Activated T-helper 9 cell treated with anti-CD3 and anti-CD28 coated beads, Interleukin-2, amount 50 U/mL, for 16 hours (primary cell): ENCODE measurements around the gene PITX3.

Experiments
- DNase-seq: peaks from one replicate; pipeline ENCODE4 v3.0.0-alpha.2; 2020; ENCODE audit warnings: low read depth

Gene PITX3

GRCh38 chr10:102241444-102242117, at the start of gene PITX3:
Gene PITX3 (minus strand): TSS chr10:102241512. CDS start chr10:102232080, 9,432 bp downstream.
- DNase-seq: peak; percentile 85

- DNase-seq: no peak
These were observed 48.5 kb upstream of the PITX3 start for GRCh38 chr10:102289840-102290239.

- DNase-seq: no peak
These were observed 48.0 kb upstream of the PITX3 start for GRCh38 chr10:102289356-102289755.

- DNase-seq: no peak
These were observed 46.7 kb upstream of the PITX3 start for GRCh38 chr10:102287991-102288390.

- no peak for DNase-seq
These were observed 46.2 kb upstream of the PITX3 start for GRCh38 chr10:102287538-102287937.

- no peak for DNase-seq
These were observed 44.9 kb upstream of the PITX3 start for GRCh38 chr10:102286216-102286615.

- DNase-seq: no peak
These were observed 43.8 kb upstream of the PITX3 start for GRCh38 chr10:102285133-102285532.

- no peak for DNase-seq
These were observed 43.2 kb upstream of the PITX3 start for GRCh38 chr10:102284531-102284930.

GRCh38 chr10:102283890-102284289, 42.6 kb upstream of the PITX3 start:
- no peak for DNase-seq

GRCh38 chr10:102283488-102283887, 42.2 kb upstream of the PITX3 start:
- no peak for DNase-seq

GRCh38 chr10:102281102-102281487, 39.8 kb upstream of the PITX3 start:
- DNase-seq: no peak

GRCh38 chr10:102280397-102281101, 39.2 kb upstream of the PITX3 start:
- DNase-seq: no peak

GRCh38 chr10:102279104-102279503, 37.8 kb upstream of the PITX3 start:
- no peak for DNase-seq

- DNase-seq: no peak
These were observed 34.0 kb upstream of the PITX3 start for GRCh38 chr10:102275343-102275742.

GRCh38 chr10:102274062-102274461, 32.8 kb upstream of the PITX3 start:
- no peak for DNase-seq

GRCh38 chr10:102269017-102269416, 27.7 kb upstream of the PITX3 start:
- no peak for DNase-seq

GRCh38 chr10:102268375-102268888, 27.1 kb upstream of the PITX3 start:
- no peak for DNase-seq

GRCh38 chr10:102267748-102268147, 26.4 kb upstream of the PITX3 start:
- no peak for DNase-seq

GRCh38 chr10:102266670-102267069, 25.4 kb upstream of the PITX3 start:
- DNase-seq: no peak

GRCh38 chr10:102264371-102264770, 23.1 kb upstream of the PITX3 start:
- no peak for DNase-seq

GRCh38 chr10:102262744-102263370, 21.5 kb upstream of the PITX3 start:
- DNase-seq: no peak

GRCh38 chr10:102261842-102262241, 20.5 kb upstream of the PITX3 start:
- DNase-seq: no peak

GRCh38 chr10:102261196-102261595, 19.9 kb upstream of the PITX3 start:
- DNase-seq: no peak
